Inferior parietal cortex (tissue), 1 donor: Measurements from ENCODE around the gene RTP4.
A peak's percentile ranks its signal among the peaks of the same experiment; 100 is the strongest.

Experiments used
- DNase-seq: peaks from one replicate; pipeline ENCODE4 v3.0.0-alpha.2; 2016; ENCODE audit errors: extremely low spot score

RTP4 gene, protein sequence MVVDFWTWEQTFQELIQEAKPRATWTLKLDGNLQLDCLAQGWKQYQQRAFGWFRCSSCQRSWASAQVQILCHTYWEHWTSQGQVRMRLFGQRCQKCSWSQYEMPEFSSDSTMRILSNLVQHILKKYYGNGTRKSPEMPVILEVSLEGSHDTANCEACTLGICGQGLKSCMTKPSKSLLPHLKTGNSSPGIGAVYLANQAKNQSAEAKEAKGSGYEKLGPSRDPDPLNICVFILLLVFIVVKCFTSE

DNA sequence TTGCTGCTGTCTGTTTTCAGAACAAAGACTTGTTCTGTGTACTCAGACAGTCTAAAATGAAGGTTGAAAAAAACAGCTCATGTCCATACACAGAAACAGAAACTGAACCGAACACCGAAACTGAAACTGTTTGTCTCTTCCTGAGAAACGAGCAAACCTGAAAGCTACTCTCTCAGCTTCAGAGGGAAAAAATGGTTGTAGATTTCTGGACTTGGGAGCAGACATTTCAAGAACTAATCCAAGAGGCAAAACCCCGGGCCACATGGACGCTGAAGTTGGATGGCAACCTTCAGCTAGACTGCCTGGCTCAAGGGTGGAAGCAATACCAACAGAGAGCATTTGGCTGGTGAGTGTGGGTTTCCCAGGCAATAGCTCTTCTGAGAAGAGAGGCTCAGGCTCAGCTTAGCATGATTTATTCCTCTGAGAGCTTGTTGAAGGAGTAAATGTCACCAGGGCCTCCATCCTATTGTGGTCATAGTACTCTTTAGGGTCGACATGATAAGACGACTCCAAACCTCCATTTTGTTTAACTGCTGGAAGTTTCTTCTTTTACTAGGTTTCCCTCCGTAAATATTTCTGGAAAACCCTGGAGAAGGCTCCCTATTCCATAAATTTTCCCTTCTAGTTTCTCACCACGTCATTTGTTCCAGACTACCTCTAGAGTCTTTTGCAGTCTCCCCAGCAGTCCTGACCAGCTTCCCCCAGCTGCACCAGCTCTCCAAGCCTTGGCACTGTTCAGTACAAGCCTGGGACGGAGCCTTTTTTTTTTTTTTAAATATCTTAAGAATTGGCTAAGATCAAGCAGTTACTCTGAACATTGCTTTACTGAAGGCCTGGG lies at the start of gene RTP4:
TSS of gene RTP4 (plus strand) at position 135 of the 838 bp plus-strand sequence. CDS start at position 192, 57 bp downstream.
- DNase-seq: peak; percentile 63

DNA sequence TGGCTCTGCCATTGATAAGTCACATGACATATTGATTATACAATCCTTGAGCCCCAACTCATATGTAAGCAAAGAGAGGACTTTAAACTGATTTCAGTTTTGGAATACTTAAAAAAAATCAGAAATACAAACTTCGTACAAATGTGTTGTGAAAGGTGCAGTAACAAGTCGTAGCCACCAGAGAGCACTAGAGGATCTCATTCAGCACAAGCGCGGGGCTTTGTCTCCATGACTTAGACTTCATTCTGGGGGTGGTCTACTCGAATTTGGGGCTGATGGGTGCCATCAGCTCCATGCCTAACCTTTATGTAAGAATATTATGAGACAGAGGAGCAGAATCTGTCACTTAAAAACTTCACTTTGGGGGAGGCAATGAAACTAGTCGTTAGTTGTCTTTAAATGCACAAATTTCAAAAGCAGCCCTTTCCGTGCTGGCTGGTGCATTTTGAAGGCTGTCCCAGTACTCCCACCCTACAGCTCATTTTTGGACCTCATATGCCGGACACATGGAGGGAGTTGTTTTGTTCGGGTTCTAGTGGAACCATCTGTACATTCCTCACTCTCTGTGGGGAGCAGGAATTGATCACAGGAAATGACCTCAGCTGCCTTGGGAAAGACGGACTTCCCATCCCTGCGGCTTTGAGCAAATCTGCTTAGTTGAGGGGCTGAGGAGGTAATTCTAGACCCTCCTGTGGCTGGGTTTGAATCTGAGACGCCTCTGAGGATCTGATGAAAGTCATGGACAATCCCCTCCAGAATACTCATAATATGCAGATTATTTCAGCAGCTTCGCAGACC lies 49.2 kb upstream of the RTP4 start:
- DNase-seq: peak; percentile 72

DNA sequence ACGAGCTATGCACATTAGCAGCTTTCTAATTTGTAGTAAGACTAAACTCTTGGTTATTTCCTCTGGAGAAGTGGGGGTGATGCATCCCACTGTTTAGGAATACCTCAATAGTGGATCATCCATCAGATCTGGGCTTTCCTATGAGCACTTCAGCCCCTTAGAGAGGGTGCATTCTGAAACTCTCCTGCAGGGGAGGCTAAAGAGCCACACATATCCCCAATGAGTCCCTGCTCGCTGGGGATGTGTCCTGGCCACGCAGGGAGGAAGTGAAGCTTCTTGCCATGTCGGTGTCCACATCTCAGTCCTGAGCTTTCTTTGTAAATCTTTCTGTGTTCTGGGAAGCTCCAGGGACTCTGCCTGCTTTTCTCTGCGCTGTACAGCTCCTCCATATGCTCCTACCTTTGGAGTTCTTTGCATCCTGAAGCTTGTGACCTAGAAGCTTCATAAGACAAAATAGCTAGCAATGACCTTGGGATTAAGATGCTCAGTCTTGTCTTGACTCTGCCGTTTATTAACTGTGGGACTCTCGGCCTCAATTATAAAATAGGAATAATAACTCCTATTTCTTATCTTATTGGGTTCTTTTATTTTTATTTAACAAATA lies 48.4 kb upstream of the RTP4 start:
- DNase-seq: peak; percentile 85

DNA sequence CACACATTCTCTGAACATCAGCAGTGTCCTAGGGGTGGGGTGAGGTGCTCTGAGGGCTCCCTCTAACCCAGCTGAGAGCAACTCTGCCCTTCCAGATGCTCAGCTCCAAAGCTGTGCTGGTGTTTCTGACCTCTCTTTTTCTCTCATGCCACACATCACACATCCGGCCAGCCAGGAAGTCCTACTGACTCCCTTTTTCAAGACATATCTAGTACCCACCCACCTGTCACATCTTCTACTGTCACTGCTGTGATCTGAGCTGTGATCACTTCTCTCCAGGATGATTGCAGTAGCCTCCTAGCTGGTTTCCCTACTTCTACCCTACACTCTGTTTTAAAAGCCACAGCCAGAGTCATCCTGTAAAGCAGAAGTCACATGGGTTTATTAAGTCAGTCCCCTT lies 46.4 kb upstream of the RTP4 start:
- DNase-seq: no peak

DNA sequence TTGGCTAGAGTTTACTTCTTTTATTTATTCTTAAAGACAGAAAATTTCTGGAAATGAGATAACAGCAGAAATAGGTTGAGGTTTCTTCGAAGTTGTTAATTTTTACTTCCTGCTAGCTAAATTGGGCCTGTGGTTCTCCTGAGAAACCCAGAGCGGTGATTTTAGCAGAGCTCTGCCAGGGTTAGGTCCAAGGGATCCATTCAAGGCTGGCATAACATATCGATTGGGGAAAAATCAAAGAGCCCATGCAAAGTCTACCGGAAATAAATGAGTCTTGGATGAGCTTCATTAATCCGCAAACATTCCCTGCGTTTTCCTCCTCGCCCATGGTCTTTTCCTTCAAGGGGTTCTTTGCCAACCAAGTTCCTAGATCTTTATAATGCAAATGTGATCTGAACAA lies 45.9 kb upstream of the RTP4 start:
- DNase-seq: no peak

DNA sequence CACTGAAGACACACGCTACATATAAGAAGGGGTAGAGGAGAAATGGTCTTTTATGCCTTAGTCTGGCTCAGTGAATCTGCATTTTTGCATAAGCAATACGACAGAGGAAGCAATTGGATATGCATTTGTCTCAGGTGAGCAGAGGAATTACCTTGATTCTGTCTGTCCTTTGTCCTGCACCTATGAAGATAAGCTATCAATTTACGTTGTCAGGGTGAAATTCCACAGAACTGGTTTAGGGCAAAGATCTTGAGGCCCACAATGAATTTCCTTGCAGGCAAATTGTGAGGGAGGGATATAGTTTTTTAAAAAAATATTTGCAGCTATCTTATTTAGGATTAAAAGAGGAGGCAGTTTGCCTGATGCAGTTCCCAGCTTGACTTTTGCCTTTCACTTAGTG lies 45.1 kb upstream of the RTP4 start:
- no peak for DNase-seq

DNA sequence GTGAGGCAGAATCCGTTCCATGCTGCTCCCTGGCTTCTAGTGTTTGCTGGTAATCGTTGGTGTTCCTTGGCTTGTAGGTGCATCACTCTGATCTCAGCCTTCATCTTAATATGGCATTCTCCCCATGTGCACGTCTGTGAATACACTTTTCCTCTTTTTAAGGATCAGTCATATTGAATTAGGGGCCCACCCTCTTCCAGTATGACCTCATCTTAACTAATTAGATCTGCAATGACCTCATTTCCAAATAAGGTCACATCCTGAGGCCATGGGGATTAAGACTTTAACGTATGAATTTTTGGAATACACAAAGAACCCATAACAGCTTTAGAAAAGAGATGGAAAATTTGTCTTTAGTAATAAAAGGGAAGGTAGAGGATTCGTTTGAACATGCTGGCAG lies 42.6 kb upstream of the RTP4 start:
- DNase-seq: no peak

DNA sequence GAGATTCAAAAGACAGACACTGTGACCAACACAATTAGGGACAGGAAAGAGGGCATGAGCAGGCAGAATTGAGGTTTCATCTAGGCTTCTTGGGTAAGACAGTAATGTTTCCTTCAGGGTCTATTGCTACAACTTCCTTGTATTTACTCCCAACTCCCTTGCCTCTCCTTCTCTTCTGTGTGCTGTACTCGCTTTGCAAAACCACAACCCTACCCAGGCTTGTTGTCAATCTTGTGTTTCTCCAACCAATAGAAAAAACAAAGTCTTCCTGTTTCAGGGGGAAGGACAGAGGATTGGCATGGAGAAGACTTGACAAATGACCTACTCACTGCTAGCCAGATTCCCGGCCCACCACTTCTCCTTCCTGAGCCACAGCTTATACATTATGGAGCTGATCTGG lies 40.3 kb upstream of the RTP4 start:
- no peak for DNase-seq

DNA sequence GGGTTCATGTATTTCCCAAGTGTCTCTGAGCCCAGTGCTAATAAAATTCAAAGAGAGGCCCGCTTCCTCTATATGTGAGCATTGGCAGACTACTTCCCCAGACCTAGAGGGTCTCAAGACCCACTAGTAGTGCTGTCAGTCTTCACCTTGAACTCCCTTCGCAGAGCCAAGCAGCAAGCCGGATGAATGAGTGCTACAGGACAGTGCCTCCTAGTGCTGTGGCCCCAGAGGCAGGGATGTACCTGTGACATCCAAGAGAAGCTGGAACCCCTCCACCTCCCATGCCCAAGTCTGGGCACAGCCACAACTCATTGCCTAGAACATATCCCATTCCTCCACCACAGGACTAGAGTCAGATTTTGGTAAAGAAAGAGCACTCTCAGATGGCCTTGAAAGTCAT lies 39.5 kb upstream of the RTP4 start:
- DNase-seq: no peak

DNA sequence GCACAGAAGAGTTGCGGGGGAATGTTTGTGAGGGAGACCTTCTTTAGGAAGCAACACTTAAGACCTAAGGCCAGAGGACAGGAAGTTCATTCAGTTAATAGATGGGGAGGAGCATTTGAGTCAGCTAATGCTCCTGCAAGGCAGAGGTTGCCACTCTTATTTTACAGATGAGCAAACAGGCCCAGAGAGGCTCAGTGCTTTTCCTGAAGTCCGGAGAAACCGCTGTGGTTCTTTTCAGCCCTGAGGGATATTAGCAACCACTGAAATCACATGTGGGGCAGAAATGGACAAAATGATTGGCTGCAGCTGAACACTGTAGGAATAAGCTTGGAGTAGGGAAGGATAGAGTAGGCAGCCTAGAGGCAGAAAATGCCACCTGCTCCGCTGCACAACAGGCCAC lies 33.3 kb upstream of the RTP4 start:
- DNase-seq: no peak

DNA sequence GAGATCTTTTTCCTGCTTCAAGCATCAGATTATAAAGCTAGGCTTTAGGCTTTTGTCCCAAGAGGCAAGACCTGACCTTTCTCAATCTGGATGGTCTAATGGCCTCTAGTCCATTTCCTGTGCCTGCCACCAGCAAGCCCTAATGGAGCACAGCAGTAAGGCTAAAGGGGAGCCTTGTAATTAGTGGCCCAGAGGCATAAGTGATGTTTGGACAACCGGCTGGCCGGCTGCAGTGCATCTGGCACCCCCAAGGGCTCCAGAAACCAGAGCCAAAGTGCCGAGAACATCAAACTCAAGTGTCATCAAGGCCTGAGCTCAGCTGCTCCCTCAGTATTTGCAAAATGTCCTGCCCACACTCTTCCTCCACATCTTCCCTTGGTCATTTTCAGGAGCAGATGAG lies 31.9 kb upstream of the RTP4 start:
- no peak for DNase-seq

DNA sequence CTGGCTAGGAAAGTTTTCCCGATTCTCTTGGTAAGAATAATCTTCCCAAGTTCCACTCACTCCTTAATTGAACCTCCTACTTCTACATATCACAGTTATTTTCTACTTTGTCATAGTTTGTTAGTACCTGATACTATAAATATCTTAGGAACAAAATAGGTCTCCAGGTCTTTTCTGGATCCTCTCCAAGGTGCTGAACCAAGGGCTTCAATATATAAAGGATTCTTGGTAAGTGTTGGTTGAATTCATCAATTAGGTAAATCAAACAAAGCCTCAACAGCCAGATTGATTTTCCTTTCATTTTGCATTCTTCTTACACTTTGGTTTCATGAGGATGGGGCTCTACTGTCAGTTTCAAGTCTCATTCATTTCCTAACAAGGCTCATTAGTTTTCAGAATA lies 27.6 kb upstream of the RTP4 start:
- DNase-seq: no peak

DNA sequence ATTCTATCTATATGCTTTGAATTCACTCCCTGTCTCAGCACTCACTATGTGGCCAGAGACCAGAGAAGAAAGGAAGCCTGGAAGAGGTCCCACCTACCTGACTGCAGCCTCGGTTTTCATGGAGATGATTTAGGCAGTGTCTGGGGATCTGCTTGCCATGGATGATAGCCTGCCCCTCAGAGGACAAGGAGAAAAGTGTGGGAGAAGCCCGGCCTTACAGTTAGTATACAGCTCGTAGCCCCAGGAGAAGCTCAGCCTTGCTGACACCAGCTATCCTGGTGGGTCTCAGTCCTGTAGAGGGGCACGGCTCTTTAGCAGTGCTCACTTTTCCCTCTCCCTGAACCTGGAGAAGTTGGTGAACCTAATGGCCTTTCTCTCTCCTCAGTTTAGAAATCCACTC lies 25.9 kb upstream of the RTP4 start:
- DNase-seq: no peak

DNA sequence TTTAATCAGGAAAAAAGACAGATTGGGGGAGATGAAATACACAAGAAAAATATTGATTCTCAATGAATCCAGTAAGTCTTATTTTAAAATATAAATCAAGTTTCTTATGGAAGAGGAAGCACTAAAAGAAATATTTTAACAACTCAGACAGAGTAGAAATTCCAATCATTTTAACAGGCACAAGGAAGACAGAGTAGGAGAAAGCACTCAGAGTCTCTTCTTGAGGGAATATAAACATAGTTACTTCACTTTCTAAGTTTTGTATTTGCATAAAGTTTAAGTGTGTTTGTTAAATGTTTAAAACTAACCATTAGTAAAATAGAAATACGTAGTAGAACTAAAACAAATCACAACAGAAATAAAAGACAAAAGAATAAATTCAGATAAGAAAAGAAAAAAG lies 24.5 kb upstream of the RTP4 start:
- DNase-seq: no peak

DNA sequence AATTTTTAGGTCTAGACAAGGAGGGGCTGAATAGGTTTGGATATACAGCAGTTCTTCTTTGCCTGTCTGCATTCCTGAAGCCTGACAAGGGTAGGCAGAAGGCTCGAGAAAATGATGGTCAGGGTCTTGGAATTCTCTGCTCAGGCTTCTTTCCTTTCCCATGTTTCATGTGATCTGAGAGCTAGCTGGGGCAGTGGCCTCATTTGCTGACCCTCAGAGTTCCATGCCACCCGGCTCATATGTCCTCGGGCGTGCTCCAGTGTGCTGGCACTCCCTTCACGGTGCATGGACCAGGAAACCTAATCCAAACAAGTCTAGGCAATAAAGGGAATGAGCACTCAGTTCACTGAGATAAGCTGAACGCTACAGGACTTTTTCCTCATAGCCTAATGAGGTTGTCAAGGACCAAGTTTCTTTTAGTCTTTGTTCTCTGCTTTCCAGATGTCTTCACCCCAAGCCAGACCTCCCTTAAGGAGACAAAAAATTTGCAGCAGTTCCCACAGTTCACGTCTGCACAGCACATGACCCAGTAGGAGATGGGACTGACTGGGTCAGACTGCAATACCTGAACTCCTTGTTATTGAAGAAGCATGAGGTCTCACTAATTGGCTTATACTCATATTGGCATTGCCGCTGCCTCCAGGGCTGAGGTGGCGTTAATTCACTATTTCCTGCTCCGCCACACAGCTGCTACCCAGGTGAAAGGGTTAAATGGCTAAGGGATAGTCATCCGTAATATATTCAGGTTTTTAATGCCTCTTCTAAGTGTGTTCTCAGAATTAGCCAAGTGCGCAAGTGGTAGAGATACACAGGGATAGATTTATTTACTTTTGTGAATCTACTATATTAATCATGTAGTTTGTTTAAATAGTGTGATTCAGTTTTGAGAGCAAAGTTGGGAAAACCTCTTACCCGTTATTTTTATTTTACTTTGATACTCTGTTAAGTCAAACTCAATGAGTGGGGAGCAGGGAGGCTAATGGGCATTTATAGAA lies 15.3 kb upstream of the RTP4 start:
- DNase-seq: no peak

DNA sequence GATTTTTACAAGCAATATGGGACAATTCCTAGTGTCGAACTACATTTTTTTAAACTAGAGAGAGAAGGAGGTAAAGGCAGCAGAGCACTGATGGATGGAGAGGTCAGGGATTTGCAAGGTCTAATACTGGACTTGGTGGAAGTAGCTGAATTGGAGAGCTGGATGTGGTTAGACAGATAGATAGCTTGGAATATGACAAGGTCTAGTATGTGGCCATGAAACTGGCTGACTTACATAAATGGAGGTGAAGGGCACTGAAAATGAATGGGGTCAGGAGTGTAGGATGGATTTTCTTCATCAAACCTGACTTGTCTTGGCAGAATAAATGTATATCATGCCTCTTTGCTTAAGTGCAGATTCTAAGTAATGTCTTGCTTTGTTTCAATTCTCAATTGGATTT lies 10.1 kb upstream of the RTP4 start:
- no peak for DNase-seq

DNA sequence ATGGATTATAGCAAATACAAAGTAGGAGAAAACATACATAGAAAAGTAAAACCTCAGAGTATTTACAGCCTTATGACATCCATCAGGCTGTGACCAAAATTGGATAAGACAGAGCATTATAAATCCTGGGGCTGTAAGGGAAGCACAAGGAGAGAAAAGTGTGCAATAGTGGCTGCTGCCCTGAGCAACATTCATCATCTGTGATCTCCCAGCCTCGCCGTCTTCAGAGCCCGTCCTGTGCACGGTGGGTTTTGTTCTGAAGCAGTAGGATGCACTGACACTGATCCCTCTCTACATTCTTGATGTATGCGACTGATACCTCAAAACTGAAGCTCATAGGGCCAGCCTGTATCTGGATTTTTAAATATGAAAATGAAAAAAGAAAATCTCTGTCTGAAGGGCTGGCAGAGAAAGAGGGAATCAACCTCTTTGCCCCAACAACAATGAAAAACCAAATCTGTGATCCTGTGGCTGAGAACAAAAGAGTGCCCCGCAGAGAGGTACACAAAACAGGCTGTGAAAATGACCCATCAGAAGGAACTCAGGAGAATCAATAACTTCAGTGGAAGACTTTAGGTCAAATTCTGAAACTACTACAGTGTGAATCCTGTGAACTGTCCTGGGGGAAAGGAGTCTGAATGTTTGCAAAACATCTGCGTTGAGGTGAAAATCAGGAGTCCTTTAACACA lies 8.2 kb upstream of the RTP4 start:
- DNase-seq: no peak

DNA sequence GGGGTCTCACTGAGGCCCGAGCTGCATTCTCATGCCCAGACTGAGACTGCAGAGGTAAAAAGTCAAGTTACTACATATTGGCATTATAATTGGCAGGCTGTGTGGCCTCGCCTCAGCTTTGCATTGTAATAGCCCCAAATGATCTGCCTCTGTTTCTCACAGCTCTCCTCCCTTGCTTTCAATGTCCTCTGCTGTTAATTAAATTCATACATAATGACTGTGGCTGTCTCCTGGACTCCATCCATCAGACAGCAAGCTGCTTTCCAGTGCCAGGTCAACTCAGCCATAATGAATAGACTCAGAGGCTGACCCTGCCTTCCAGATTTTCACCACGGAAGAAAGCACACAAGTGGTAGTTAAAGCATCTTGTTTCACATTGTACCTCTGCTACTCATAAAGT lies 7.6 kb upstream of the RTP4 start:
- DNase-seq: no peak

DNA sequence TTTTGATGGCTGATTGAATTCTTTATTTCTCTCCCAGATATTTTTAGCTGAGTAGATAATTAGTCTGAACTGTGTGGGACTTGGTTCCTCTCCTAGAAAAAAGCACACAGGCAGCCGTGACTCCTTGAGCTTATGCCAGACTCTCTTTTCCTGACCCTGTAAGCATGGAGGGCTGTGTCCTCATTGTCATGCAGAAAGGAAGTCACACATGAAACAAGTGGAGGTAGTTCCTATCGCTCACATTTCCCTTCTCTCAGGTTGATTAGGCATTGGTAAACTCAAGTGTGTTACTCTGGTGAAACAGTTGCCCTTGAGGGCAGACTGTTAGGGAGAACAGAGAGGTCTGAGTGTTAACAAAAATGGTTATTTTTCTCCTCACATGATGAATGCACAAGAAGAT lies 6.3 kb upstream of the RTP4 start:
- DNase-seq: no peak

DNA sequence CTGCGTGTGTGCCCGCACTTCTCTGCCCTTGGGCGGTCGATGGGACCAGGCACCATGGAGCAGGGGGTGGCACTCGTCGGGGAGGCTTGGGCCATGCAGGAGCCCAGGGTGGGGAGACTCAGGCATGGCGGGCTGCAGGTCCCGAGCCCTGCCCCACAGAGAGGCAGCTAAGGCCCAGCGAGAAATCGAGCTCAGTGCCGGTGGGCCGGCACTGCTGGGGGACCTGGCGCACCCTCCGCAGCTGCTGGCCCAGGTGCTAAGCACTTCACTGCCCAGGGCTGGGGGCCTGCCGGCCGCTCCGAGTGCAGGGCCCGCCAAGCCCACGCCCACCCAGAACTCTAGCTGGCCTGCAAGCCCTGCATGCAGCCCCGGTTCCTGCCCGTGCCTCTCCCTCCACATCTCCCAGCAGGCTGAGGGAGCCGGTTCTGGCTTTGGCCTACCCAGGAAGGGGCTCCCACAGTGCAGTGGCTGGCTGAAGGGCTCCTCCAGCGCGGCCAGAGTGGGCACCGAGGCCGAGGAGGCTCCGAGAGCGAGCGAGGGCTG lies 553 bp upstream of the RTP4 start:
- DNase-seq: no peak
